HG03558 (cell line): ENCODE data around the gene DCC.

Experiments used
- ATAC-seq: cut with Tn5 transposase; IDR thresholded peaks from one replicate; pipeline ENCODE4 v1.9.1; 2021; ENCODE audit warnings: moderate number of reproducible peaks; ENCODE audit not compliant: unreplicated experiment; ENCODE audit errors: extremely low read depth

The DCC gene

GRCh38 chr18:52339891-52340371 is at the start of gene DCC:
Gene DCC, plus strand, starts transcription at chr18:52340197. Its CDS starts 591 bp downstream, at chr18:52340788.
- no peak for ATAC-seq

- no peak for ATAC-seq
Measured at GRCh38 chr18:52310651-52311050, 29.3 kb upstream of the DCC start.

- no peak for ATAC-seq
Measured at GRCh38 chr18:52311331-52311730, 28.7 kb upstream of the DCC start.

GRCh38 chr18:52312346-52312745 is 27.7 kb upstream of the DCC start:
- ATAC-seq = no peak

GRCh38 chr18:52313213-52313612 is 26.8 kb upstream of the DCC start:
- no peak for ATAC-seq

GRCh38 chr18:52319424-52319983 is 20.5 kb upstream of the DCC start:
- ATAC-seq = no peak

- no peak for ATAC-seq
Measured at GRCh38 chr18:52322307-52322706, 17.7 kb upstream of the DCC start.

GRCh38 chr18:52323802-52324201 is 16.2 kb upstream of the DCC start:
- no peak for ATAC-seq

- no peak for ATAC-seq
Measured at GRCh38 chr18:52325997-52326396, 14.0 kb upstream of the DCC start.

GRCh38 chr18:52333860-52334259 is 6.1 kb upstream of the DCC start:
- ATAC-seq = no peak

- ATAC-seq = no peak
Measured at GRCh38 chr18:52334307-52334706, 5.7 kb upstream of the DCC start.

- no peak for ATAC-seq
Measured at GRCh38 chr18:52334896-52335295, 5.1 kb upstream of the DCC start.

- ATAC-seq = no peak
Measured at GRCh38 chr18:52337276-52337675, 2.7 kb upstream of the DCC start.

- no peak for ATAC-seq
Measured at GRCh38 chr18:52340406-52341102, 557 bp downstream of the DCC start.

- no peak for ATAC-seq
Measured at GRCh38 chr18:52341103-52341432, 1.1 kb downstream of the DCC start.

GRCh38 chr18:52341608-52342381 is 1.8 kb downstream of the DCC start:
- ATAC-seq = no peak

- ATAC-seq = no peak
Measured at GRCh38 chr18:52342456-52342855, 2.5 kb downstream of the DCC start.

GRCh38 chr18:52343138-52343537 is 3.1 kb downstream of the DCC start:
- no peak for ATAC-seq

GRCh38 chr18:52343731-52344340 is 3.8 kb downstream of the DCC start:
- no peak for ATAC-seq

GRCh38 chr18:52344881-52345280 is 4.9 kb downstream of the DCC start:
- ATAC-seq = no peak

- ATAC-seq = no peak
Measured at GRCh38 chr18:52345428-52345827, 5.4 kb downstream of the DCC start.
